NCI-H345 treated with DMSO at 0.1 percent for 48 hours (cell line): Measurements from ENCODE around the gene MICAL3.

Experiments
- DNase-seq: peaks from one replicate; lab custom pipeline; 2025; ENCODE audit not compliant: unreplicated experiment; lab: John Stamatoyannopoulos, UW

MICAL3 gene

GRCh38 chr22:17873804-17874203, 150.6 kb downstream of the MICAL3 start:
- no peak for DNase-seq

- DNase-seq: no peak
Observed at GRCh38 chr22:17873116-17873515, 151.2 kb downstream of the MICAL3 start.

GRCh38 chr22:17872471-17872870, 151.9 kb downstream of the MICAL3 start:
- no peak for DNase-seq

- no peak for DNase-seq
Observed at GRCh38 chr22:17871726-17872458, 152.5 kb downstream of the MICAL3 start.

GRCh38 chr22:17870407-17870806, 154.0 kb downstream of the MICAL3 start:
- DNase-seq: no peak

- DNase-seq: no peak
Observed at GRCh38 chr22:17869285-17870096, 154.9 kb downstream of the MICAL3 start.

- no peak for DNase-seq
Observed at GRCh38 chr22:17868771-17869170, 155.6 kb downstream of the MICAL3 start.

GRCh38 chr22:17867160-17867785, 157.1 kb downstream of the MICAL3 start:
- no peak for DNase-seq

GRCh38 chr22:17866621-17867020, 157.7 kb downstream of the MICAL3 start:
- no peak for DNase-seq

GRCh38 chr22:17866127-17866526, 158.2 kb downstream of the MICAL3 start:
- no peak for DNase-seq

GRCh38 chr22:17865183-17866055, 158.9 kb downstream of the MICAL3 start:
- DNase-seq: no peak

GRCh38 chr22:17864398-17865182, 159.8 kb downstream of the MICAL3 start:
- DNase-seq: no peak

GRCh38 chr22:17862646-17863181, 161.6 kb downstream of the MICAL3 start:
- DNase-seq: no peak

- DNase-seq: no peak
Observed at GRCh38 chr22:17861909-17862308, 162.5 kb downstream of the MICAL3 start.

- DNase-seq: no peak
Observed at GRCh38 chr22:17860220-17860965, 164.0 kb downstream of the MICAL3 start.

- DNase-seq: no peak
Observed at GRCh38 chr22:17858033-17858432, 166.3 kb downstream of the MICAL3 start.

GRCh38 chr22:17855572-17856290, 168.6 kb downstream of the MICAL3 start:
- no peak for DNase-seq

GRCh38 chr22:17853073-17853472, 171.3 kb downstream of the MICAL3 start:
- peak; percentile 38 for DNase-seq

GRCh38 chr22:17851759-17852158, 172.6 kb downstream of the MICAL3 start:
- DNase-seq: no peak
